Measurements from ENCODE around the gene DOCK8.

Gene DOCK8

DNA sequence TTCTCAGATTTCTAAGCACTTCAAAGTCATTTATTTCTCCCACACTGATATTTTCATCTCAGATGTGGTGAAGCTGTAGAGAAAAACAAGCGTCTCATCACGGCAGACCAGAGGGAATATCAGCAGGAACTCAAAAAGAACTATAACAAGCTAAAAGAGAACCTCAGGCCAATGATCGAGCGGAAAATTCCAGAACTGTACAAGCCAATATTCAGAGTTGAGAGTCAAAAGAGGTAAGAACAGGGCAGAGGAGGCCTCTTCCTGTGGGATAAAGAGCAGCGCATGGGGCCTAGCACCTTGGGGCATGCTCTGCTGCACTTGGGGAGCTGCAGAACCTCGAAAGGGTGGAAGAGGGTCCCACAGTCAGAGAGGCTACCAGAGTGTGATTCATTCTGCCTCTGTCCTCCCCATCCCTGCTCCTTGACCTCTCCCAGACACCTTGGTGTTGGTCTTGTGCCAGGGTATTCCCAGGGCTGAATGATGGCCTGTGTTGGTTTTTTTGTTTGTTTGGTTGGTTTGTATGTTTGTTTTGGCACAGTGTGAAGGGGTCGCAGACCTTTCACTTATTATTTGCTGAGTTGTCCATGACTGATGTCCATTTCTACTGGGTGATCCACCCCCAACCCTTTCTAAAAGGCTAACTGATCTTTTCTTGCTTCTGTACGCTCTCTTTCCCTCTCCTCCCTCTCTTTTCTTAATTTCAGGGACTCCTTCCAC, 248.9 kb downstream of the DOCK8 start:
- H3K4me1 ChIP-seq (ENCODE audit: insufficient read depth, low read length), result no peaks in the 10 kb centered on the region
- no peak overlapping the region for H2AFZ ChIP-seq (ENCODE audit: low read depth, low read length)
- no peaks in the 10 kb centered on the region for H3K9me3 ChIP-seq (ENCODE audit: low read length)
- H3K27me3 ChIP-seq (ENCODE audit: insufficient read depth, low read length), result no peaks in the 10 kb centered on the region
- no peak overlapping the region for H3K4me3 ChIP-seq (ENCODE audit: low read length)
- no peaks in the 10 kb centered on the region for H3K36me3 ChIP-seq (ENCODE audit: insufficient read depth, low read length)

DNA sequence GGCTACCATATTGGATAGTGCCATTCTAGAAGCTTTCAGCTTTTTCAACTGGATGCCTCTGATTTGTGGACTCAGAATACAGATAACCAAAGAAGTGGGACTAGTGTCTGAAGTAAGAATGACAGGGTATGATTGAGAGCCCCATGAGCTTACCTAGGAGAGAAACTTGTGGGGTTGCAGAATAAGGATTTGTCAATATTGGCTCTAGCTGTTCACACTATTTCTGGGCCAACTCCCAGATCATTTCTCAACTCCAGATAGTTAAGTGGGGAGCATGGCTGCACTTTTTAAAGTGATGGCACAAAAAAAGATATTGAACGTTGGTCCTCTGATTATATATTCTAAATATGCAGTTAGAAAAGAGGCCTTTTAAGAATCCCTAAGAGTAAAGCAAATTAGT, 252.1 kb downstream of the DOCK8 start:
- H3K4me1 ChIP-seq (ENCODE audit: insufficient read depth, low read length), result peaks cover 12% of the 10 kb centered on the region
- H3K4me3 ChIP-seq (ENCODE audit: low read length), result no peak overlapping the region
- no peaks in the 10 kb centered on the region for H3K9me3 ChIP-seq (ENCODE audit: low read length)
- no peaks in the 10 kb centered on the region for H3K36me3 ChIP-seq (ENCODE audit: insufficient read depth, low read length)
- no peak overlapping the region for H2AFZ ChIP-seq (ENCODE audit: low read depth, low read length)
- H3K27me3 ChIP-seq (ENCODE audit: insufficient read depth, low read length), result no peaks in the 10 kb centered on the region

DNA sequence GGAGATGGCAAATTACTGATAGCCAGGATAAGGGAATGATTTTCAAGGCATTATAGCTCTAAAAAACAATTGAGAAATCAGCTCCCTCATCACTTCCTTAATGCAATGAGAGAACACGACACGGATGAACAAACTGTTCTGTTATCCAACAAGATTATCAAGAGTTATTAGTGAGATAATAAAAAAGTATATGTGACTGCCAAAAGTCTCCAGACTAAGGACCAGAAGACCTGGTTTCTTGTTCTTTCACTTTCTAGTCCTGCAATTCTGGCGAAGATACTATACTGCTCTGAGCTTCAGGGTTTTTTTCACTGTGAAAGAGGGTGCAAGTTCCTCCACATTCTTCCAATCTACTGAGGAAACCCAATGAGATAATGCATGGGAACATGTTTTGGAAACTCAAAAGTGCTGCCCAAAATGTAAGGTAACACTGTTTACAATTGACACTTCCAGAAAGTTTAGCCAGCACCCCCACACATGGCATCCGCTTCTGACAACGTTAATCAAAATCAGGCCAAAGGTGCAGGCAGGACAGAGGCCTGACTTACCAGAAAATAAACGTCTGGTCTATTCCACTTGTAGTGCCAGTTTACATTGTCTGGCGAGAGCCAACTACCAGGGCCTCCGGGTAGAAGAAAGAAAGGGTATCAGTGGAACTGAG, 254.2 kb downstream of the DOCK8 start:
- peak overlapping the region; percentile 77 for H3K4me3 ChIP-seq (ENCODE audit: low read length)
- H3K36me3 ChIP-seq (ENCODE audit: insufficient read depth, low read length), result no peaks in the 10 kb centered on the region
- H3K9me3 ChIP-seq (ENCODE audit: low read length), result no peaks in the 10 kb centered on the region
- H3K4me1 ChIP-seq (ENCODE audit: insufficient read depth, low read length), result peaks cover 12% of the 10 kb centered on the region
- H3K27me3 ChIP-seq (ENCODE audit: insufficient read depth, low read length), result no peaks in the 10 kb centered on the region
- peak overlapping the region; percentile 90 for H2AFZ ChIP-seq (ENCODE audit: low read depth, low read length)

DNA sequence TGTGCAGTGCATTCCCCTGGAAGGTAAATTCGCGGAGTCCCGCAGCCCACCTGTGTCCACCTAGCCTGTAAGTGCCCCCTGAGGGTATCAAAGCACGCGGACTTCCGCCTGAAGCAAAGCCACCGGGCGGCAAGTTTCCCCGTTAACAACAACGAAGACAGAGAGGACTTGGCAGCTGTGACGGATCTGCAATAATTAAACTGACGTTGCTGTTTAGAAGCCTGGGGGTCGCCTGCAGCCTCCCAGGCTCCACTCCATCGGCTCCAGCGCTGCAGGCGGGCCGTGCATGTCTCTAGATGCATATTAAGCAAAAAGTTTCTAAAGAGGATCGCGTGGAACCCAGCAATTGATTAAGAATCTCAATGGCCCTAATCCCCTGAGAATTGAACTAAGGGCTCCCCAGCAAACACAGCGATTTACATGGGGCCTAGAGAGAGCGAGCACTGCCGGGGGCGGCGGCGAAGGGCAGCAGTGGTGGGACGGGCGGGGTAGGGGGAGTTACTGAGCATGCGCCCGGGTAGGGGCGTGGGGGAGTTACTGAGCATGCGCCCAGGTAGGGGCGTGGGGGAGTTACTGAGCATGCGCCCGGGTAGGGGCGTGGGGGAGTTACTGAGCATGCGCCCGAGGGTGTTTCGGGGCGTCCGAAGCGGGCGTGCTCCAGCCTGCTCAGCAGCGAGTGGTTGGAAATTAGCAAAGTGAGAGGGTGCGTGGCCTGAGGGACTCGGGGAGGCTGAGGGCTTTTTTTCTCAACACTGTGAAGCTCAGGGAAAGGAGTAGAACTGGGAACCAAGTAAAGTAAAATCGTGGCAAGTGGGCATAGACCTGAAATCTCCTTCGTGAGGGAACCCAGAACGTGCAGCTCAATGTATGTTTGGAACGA, 255.2 kb downstream of the DOCK8 start:
- Histone ChIP-seq H3K27me3 (ENCODE audit: insufficient read depth, low read length) (no peaks in the 10 kb centered on the region), H3K9me3 (ENCODE audit: low read length) (no peaks in the 10 kb centered on the region), H3K4me1 (ENCODE audit: insufficient read depth, low read length) (peaks cover 12% of the 10 kb centered on the region), H2AFZ (ENCODE audit: low read depth, low read length) (peak overlapping the region; percentile 90), H3K36me3 (ENCODE audit: insufficient read depth, low read length) (no peaks in the 10 kb centered on the region), H3K4me3 (ENCODE audit: low read length) (peak overlapping the region; percentile 77)

DNA sequence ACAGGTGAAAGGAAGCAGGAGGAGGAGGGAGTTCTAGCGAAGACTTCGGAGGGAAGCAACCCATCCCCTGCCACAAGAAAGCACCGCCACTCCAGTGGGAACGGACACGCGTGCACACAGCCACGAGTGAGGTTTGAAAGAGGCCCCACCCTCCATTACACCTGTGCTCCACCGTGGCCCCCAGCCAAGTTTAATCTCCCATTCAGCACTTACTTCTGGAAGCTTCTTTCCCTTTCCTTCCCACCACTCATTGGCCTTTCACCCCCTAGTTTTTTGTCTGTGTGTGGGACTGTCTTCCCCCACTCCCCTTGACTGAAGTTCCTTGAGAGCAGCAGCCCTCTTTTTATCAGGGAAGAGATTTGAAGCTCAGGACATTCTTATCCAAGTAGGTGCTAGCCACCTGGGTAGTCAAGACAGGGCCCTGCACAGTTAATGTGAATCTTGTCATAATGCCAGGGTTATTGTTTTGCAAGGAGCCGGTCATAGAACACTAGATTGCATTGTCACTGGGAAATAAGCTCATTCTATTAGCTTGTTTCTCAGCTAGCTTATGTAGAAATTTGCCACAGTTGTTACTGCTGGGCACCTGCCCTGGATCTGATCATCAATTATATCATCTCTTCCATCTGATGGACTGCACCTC, 256.0 kb downstream of the DOCK8 start:
- Histone ChIP-seq H2AFZ (ENCODE audit: low read depth, low read length) (peak overlapping the region; percentile 90), H3K36me3 (ENCODE audit: insufficient read depth, low read length) (no peaks in the 10 kb centered on the region), H3K9me3 (ENCODE audit: low read length) (no peaks in the 10 kb centered on the region), H3K4me3 (ENCODE audit: low read length) (peak overlapping the region; percentile 77), H3K27me3 (ENCODE audit: insufficient read depth, low read length) (no peaks in the 10 kb centered on the region), H3K4me1 (ENCODE audit: insufficient read depth, low read length) (peaks cover 12% of the 10 kb centered on the region)

DNA sequence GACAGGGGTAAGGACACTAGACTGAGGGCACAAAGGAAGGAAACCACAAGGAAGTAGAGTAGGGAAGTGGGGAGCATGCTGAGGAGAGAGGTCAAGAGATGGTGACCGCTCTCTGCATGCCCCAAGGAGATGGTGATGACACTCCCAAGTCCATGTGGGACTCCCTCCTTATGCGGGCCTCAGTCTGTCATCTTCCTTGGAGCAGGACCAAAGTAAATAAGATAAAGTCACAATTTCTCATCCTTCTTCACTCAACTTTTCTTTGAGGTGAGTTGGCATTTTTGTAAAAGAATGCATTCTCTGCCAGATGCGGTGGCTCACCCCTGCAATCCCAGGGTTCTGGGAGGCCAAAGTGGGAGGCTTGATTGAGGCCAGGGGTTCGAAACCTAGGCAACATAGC, 256.7 kb downstream of the DOCK8 start:
- Histone ChIP-seq H3K4me1 (ENCODE audit: insufficient read depth, low read length) (peaks cover 12% of the 10 kb centered on the region), H3K4me3 (ENCODE audit: low read length) (no peak overlapping the region), H3K9me3 (ENCODE audit: low read length) (no peaks in the 10 kb centered on the region), H3K36me3 (ENCODE audit: insufficient read depth, low read length) (no peaks in the 10 kb centered on the region), H2AFZ (ENCODE audit: low read depth, low read length) (no peak overlapping the region), H3K27me3 (ENCODE audit: insufficient read depth, low read length) (no peaks in the 10 kb centered on the region)

DNA sequence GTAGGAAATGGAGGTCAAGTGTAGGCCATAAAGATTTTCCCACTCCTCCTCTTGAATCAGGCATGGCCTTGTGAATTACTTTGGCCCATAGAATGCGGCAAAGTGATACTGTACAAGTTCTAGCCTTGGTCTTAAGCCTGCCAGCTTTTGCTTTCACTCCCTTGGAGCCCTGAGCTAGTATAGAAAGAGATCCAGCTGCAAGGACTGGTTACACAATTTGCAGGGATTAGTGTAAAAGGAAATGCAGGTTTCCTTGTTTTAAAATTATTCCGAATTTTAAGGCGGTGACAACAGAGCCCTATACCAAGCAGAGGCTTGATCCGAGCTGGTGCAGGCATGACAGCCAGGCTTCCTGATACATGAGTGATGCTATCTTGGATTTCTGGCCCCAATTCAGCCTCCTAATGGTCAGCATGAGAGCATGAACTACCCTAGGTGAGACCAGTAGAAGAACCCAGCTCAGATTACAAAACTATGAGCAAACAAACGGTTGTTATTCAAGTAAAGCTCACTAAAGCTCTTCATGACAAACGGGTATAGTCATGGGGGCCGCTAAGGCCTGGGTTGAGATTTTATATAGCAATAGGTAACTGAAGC, 257.9 kb downstream of the DOCK8 start:
- H3K4me1 ChIP-seq (ENCODE audit: insufficient read depth, low read length), result peaks cover 12% of the 10 kb centered on the region
- H2AFZ ChIP-seq (ENCODE audit: low read depth, low read length), result no peak overlapping the region
- no peaks in the 10 kb centered on the region for H3K9me3 ChIP-seq (ENCODE audit: low read length)
- no peaks in the 10 kb centered on the region for H3K27me3 ChIP-seq (ENCODE audit: insufficient read depth, low read length)
- H3K4me3 ChIP-seq (ENCODE audit: low read length), result no peak overlapping the region
- no peaks in the 10 kb centered on the region for H3K36me3 ChIP-seq (ENCODE audit: insufficient read depth, low read length)

DNA sequence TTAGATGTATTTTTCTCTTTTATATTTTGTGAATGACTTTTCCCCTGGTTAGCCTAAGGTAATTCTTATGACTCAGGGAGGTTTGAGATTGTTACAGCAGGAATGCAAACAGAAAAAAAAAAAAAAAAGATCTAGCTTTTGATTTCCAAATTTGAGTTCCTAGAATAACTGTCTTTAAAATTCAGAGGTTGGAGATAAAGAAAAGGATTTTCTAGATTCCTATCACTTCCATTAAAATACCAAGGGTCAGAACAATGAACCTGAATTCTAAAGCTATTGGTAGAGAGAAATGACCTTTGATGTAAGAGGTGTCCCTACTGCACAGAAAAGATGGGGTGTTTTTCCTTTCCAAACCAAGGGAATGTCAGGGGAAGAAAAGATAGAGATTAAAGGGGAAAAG, 262.5 kb downstream of the DOCK8 start:
- Histone ChIP-seq H3K27me3 (ENCODE audit: insufficient read depth, low read length) (no peaks in the 10 kb centered on the region), H3K4me1 (ENCODE audit: insufficient read depth, low read length) (no peaks in the 10 kb centered on the region), H3K36me3 (ENCODE audit: insufficient read depth, low read length) (no peaks in the 10 kb centered on the region), H2AFZ (ENCODE audit: low read depth, low read length) (no peak overlapping the region), H3K4me3 (ENCODE audit: low read length) (no peak overlapping the region), H3K9me3 (ENCODE audit: low read length) (no peaks in the 10 kb centered on the region)

DNA sequence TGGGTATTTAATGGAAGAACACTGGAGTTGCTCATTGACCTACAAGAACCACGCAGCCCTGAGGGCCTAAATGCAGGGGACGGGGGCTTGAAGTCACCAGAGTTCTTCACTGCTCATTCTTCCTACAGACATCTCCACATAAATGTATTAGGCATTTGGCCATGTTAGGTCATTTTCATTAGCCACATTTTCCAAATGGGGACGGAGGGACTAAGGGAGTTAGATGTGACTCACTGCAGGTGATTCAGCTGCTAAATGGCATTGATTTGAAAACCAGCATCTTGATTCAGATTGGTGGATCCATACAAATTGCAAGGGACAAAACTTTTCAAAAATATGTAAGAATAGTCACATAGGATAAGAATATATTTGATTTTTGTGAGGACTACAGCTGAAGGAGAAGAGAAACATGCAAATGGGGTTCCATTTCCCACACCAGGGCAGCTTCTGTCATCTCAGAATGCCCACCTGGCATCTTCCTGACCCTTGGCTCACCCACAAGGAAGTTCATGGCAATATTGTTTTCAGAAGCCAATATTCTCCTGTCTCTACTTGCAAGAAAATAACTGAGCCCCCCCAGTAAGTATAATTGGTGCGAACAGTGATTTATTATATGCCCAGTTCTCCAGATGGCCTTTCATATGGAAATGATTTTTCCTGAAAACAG, 264.8 kb downstream of the DOCK8 start:
- H2AFZ ChIP-seq (ENCODE audit: low read depth, low read length), result no peak overlapping the region

DNA sequence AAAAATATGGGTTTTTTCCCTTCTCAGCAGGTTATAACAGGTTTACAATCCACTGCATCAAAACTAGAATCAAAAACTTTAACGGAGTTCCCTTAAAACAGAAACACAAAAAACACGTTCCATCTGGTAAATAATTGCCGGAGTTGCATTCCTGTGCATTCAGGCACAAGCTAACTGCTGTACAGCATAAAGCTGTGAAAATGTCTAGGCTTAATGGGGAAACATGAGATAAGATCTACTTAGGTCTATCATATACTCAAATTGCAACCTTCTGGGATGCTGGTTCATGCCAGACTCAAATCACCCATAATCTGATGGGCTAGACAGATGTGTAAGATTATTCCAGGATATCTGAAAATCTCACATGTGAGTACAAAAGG, 265.3 kb downstream of the DOCK8 start:
- H3K9me3 ChIP-seq (ENCODE audit: low read length), result peaks cover 8% of the 10 kb centered on the region
- H3K27me3 ChIP-seq (ENCODE audit: insufficient read depth, low read length), result no peaks in the 10 kb centered on the region
- H2AFZ ChIP-seq (ENCODE audit: low read depth, low read length), result no peak overlapping the region
- no peak overlapping the region for H3K4me3 ChIP-seq (ENCODE audit: low read length)
- H3K36me3 ChIP-seq (ENCODE audit: insufficient read depth, low read length), result no peaks in the 10 kb centered on the region
- H3K4me1 ChIP-seq (ENCODE audit: insufficient read depth, low read length), result no peaks in the 10 kb centered on the region

More for the DNA sequence above, 264.8 kb downstream of the DOCK8 start:
- Histone ChIP-seq H3K4me3 (ENCODE audit: low read length) (no peak overlapping the region), H3K4me1 (ENCODE audit: insufficient read depth, low read length) (no peaks in the 10 kb centered on the region), H3K36me3 (ENCODE audit: insufficient read depth, low read length) (no peaks in the 10 kb centered on the region), H3K27me3 (ENCODE audit: insufficient read depth, low read length) (no peaks in the 10 kb centered on the region), H3K9me3 (ENCODE audit: low read length) (peaks cover 5% of the 10 kb centered on the region)

DNA sequence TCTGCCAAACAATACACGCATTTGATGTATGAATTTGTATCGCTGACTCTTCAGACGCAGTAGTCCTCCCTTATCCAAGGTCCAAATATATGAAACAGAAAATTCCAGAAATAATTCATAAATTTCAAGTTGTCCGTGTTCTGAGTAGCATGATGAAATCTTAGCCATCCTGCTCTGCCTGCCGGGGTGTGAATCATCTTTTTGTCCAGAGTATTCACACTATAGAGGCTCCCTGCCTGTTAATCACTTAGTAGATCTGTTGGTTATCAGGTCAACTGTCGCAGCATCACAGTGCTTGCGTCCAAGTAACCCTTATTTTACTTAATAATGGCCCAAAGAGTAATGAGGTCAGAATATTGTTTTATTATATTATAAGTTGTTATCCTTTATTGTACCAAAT, 268.1 kb downstream of the DOCK8 start:
- Histone ChIP-seq H3K27me3 (ENCODE audit: insufficient read depth, low read length) (no peaks in the 10 kb centered on the region), H3K36me3 (ENCODE audit: insufficient read depth, low read length) (no peaks in the 10 kb centered on the region), H3K4me3 (ENCODE audit: low read length) (no peak overlapping the region), H2AFZ (ENCODE audit: low read depth, low read length) (no peak overlapping the region), H3K9me3 (ENCODE audit: low read length) (peaks cover 9% of the 10 kb centered on the region), H3K4me1 (ENCODE audit: insufficient read depth, low read length) (no peaks in the 10 kb centered on the region)

DNA sequence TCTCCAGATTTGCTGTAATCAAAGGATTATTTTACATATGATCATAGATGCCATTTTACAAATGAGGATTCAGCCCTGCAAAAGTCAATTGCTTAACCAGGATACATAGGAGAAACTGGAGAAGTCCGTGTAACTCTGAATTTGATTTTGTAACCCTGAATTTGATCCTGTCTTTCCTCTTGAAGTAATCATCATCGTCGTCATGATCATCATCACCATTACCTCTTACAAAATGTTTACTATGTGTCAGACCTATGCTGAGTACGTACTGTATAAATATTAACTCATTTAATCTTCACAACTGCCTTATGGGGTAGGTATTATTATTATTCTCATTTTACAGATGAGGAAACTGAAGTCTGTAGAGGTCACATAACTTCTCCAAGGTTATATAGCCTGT, 271.5 kb downstream of the DOCK8 start:
- peaks cover 9% of the 10 kb centered on the region for H3K9me3 ChIP-seq (ENCODE audit: low read length)

More for the DNA sequence above, 271.5 kb downstream of the DOCK8 start:
- no peak overlapping the region for H3K4me3 ChIP-seq (ENCODE audit: low read length)
- no peaks in the 10 kb centered on the region for H3K4me1 ChIP-seq (ENCODE audit: insufficient read depth, low read length)
- H2AFZ ChIP-seq (ENCODE audit: low read depth, low read length), result no peak overlapping the region
- no peaks in the 10 kb centered on the region for H3K27me3 ChIP-seq (ENCODE audit: insufficient read depth, low read length)
- H3K36me3 ChIP-seq (ENCODE audit: insufficient read depth, low read length), result no peaks in the 10 kb centered on the region

Data from neuron (in vitro differentiated cells).